DOHH2 (cell line): ENCODE measurements around the gene TUT1.

Source experiments
- H3F3A ChIP-seq: fragments of 200-600 bp; sonication (generic), shearing (Covaris generic); 2 replicates; pipeline ENCODE4 v1.6.0; 2016; ENCODE audit warnings: antibody characterized with exemption, mild to moderate bottlenecking; ENCODE audit not compliant: control insufficient read depth, insufficient read depth
- H3K27ac ChIP-seq: fragments of 200-600 bp; sonication (generic); 2 replicates; pipeline ENCODE4 v1.5.1; 2014; ENCODE audit warnings: low read depth, mild to moderate bottlenecking, low read length, moderate library complexity
- H3K27me3 ChIP-seq: fragments of 200-600 bp; sonication (generic); 2 replicates; pipeline ENCODE4 v1.6.1; 2014; ENCODE audit warnings: mild to moderate bottlenecking, low read length, mixed read lengths; ENCODE audit not compliant: control insufficient read depth
- H3K36me3 ChIP-seq: fragments of 200-600 bp; sonication (generic); 2 replicates; pipeline ENCODE4 v1.6.1; 2014; ENCODE audit warnings: mild to moderate bottlenecking, low read length, moderate library complexity, mixed read lengths; ENCODE audit not compliant: control insufficient read depth
- H3K4me1 ChIP-seq: fragments of 200-600 bp; sonication (generic); 2 replicates; pipeline ENCODE4 v1.6.1; 2014; ENCODE audit warnings: mild to moderate bottlenecking, low read length, mixed read lengths; ENCODE audit not compliant: control insufficient read depth
- H3K4me2 ChIP-seq: fragments of 200-600 bp; sonication (generic); 2 replicates; pipeline ENCODE4 v1.6.0; 2014; ENCODE audit warnings: mild to moderate bottlenecking, low read length, moderate library complexity
- H3K4me3 ChIP-seq: fragments of 200-600 bp; sonication (generic); 2 replicates; pipeline ENCODE4 v1.5.1; 2014; ENCODE audit warnings: mild to moderate bottlenecking, low read length, mixed read lengths
- H3K79me2 ChIP-seq: fragments of 200-600 bp; sonication (generic); 2 replicates; pipeline ENCODE4 v1.6.1; 2014; ENCODE audit warnings: mild to moderate bottlenecking, low read length, mixed read lengths; ENCODE audit not compliant: control insufficient read depth
- H3K9me2 ChIP-seq: fragments of 200-600 bp; sonication (generic); replicated peaks from 2 replicates; pipeline ENCODE4 v1.6.1; 2014; ENCODE audit warnings: mild to moderate bottlenecking, low read length, mixed read lengths; ENCODE audit not compliant: control insufficient read depth
- H3K9me3 ChIP-seq: fragments of 200-600 bp; sonication (generic); 2 replicates; pipeline ENCODE4 v1.6.1; 2014; ENCODE audit warnings: antibody characterized with exemption, low read length, mixed read lengths; ENCODE audit not compliant: control insufficient read depth, insufficient read depth
- H4K20me1 ChIP-seq: fragments of 200-600 bp; sonication (generic); 2 replicates; pipeline ENCODE4 v1.6.0; 2014; ENCODE audit warnings: low read depth, mild to moderate bottlenecking, antibody characterized with exemption, low read length, moderate library complexity; ENCODE audit not compliant: control insufficient read depth, insufficient read depth
- EZH2phosphoT487 ChIP-seq: fragments of 200-600 bp; sonication (generic); IDR thresholded peaks from 2 replicates; pipeline ENCODE4 v1.6.1; 2017; ENCODE audit warnings: borderline replicate concordance, mild to moderate bottlenecking, antibody characterized with exemption, low read length, moderate library complexity, mixed read lengths
- TF ChIP-seq, protein P1 (sequence below): fragments of 200-600 bp; sonication (generic); IDR thresholded peaks from one replicate; pipeline ENCODE4 v1.5.1; 2014; ENCODE audit warnings: antibody characterized with exemption, mild to moderate bottlenecking, low read depth, low read length; ENCODE audit not compliant: poor library complexity, severe bottlenecking

Gene TUT1

DNA sequence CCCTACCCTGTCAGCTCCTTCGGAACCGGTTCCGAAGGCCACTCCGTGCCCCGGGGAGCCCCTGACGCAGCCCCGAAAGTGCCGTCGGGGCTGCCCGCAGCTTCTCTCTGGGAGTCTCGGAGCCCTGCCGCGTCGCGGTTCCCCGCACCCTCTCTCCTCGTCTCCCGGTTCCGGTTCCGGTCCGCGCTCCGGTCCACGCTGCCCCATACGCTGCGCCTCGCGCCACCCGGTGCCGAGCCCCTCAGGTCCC lies 9.7 kb upstream of the TUT1 start:
- Histone ChIP-seq H3K36me3 (peaks cover 77% of the 10 kb centered on the region), H4K20me1 (peaks cover 8% of the 10 kb centered on the region; the same call in 1 of the 2 replicates), H3K9me3 (no peaks in the 10 kb centered on the region), H3K9me2 (no peaks in the 10 kb centered on the region), H3K27me3 (no peaks in the 10 kb centered on the region), H3F3A (0 out of 2 replicates have a peak, but pooled peaks cover 6% of the 10 kb centered on the region), H3K4me2 (peak overlapping the region; percentile 90), H3K4me3 (peak overlapping the region; percentile 89), H3K79me2 (peaks cover 44% of the 10 kb centered on the region), H3K27ac (peak overlapping the region; percentile 73), H3K4me1 (peaks cover 32% of the 10 kb centered on the region)
- no peak for TF ChIP-seq EZH2phosphoT487
- TF ChIP-seq, protein P1, sequence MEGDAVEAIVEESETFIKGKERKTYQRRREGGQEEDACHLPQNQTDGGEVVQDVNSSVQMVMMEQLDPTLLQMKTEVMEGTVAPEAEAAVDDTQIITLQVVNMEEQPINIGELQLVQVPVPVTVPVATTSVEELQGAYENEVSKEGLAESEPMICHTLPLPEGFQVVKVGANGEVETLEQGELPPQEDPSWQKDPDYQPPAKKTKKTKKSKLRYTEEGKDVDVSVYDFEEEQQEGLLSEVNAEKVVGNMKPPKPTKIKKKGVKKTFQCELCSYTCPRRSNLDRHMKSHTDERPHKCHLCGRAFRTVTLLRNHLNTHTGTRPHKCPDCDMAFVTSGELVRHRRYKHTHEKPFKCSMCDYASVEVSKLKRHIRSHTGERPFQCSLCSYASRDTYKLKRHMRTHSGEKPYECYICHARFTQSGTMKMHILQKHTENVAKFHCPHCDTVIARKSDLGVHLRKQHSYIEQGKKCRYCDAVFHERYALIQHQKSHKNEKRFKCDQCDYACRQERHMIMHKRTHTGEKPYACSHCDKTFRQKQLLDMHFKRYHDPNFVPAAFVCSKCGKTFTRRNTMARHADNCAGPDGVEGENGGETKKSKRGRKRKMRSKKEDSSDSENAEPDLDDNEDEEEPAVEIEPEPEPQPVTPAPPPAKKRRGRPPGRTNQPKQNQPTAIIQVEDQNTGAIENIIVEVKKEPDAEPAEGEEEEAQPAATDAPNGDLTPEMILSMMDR: no peak

DNA sequence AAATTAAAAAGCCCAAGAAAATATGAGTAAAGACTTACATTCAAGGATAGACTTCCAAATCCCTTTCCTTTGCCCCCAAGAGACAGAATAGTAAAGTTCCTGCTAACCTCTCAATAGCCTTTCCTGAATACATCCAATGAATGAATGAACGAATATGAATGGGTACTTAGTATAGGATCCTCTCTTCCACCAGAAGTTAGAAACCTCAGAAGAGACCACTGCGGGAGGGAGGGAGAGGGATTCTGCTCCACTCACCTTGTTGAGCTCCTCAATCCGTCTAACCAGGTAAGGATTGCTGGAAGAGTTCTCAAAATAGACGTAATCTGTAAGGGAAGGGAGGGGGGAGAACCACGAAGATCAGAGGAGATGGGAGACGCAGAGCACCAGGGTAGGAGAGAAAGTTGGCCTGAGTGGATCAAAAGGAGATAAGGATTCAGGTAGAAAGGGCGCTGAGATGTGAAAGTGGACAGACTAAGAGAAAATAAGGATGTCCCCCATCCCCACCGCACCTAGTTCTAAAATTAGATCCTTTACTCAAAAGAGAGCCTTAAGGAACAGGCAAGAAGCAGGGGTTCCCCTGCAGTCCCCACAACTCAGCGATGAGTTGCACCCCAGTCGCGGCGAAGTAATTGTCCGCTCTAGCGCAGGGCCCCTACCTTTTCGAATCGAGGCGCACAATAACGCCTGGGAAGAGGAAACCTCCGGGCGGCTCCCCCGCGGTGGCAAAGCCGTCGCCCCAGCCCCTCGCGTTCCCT lies 9.2 kb upstream of the TUT1 start:
- H4K20me1 ChIP-seq: peaks cover 8% of the 10 kb centered on the region; the same call in 1 of the 2 replicates
- H3K36me3 ChIP-seq: peaks cover 77% of the 10 kb centered on the region
- H3K9me2 ChIP-seq: no peaks in the 10 kb centered on the region
- H3K27me3 ChIP-seq: no peaks in the 10 kb centered on the region
- 0 out of 2 replicates have a peak, but pooled peaks cover 11% of the 10 kb centered on the region for H3F3A ChIP-seq
- TF ChIP-seq EZH2phosphoT487: no peak
- TF ChIP-seq, protein P1: no peak
- H3K4me1 ChIP-seq: peaks cover 32% of the 10 kb centered on the region
- no peaks in the 10 kb centered on the region for H3K9me3 ChIP-seq
- peak overlapping the region; percentile 73 for H3K27ac ChIP-seq
- H3K79me2 ChIP-seq: peaks cover 44% of the 10 kb centered on the region
- H3K4me2 ChIP-seq: peak overlapping the region; percentile 90
- peak overlapping the region; percentile 89 for H3K4me3 ChIP-seq

DNA sequence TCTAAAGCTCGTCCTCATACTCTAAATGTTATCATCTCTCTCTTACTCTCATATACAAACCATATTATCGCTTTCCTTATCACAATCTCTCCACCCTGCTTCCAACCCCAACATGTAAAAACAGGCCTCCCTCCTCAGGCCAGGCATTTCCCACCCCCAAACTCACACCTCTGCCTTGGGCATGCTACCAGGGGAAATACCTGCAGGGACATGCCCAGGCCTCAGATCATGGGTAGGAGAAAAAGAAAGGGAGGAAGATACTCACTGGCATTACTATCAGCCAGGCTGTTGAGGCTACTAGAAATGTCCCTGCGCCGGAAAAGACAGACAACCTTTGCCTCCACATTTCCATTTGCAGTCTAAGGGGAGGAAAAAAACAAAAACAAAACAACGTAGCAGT lies 8.6 kb upstream of the TUT1 start:
- Histone ChIP-seq H3K4me2 (peak overlapping the region; percentile 90), H4K20me1 (peaks cover 8% of the 10 kb centered on the region; the same call in 1 of the 2 replicates), H3F3A (peaks cover 16% of the 10 kb centered on the region; the same call in 1 of the 2 replicates), H3K4me3 (peak overlapping the region; percentile 89), H3K27ac (peak overlapping the region; percentile 73), H3K36me3 (peaks cover 77% of the 10 kb centered on the region), H3K9me3 (no peaks in the 10 kb centered on the region), H3K4me1 (peaks cover 32% of the 10 kb centered on the region), H3K79me2 (peaks cover 44% of the 10 kb centered on the region), H3K9me2 (no peaks in the 10 kb centered on the region), H3K27me3 (no peaks in the 10 kb centered on the region)
- TF ChIP-seq, protein P1: no peak
- TF ChIP-seq EZH2phosphoT487: no peak
